MM.1S (cell line): ENCODE results near the gene CDC37.

ENCODE experiments used
- CTCF ChIP-seq: fragments of 300-600 bp; sonication (generic); IDR thresholded peaks from 2 replicates; pipeline ENCODE4 v1.5.1; 2016; ENCODE audit warnings: antibody characterized with exemption, low read length, mixed read lengths
- EZH2 ChIP-seq: fragments of 300-600 bp; sonication (generic); optimal IDR thresholded peaks from 2 replicates; pipeline ENCODE3; 2017; ENCODE audit warnings: low read depth, mild to moderate bottlenecking, antibody characterized with exemption, low read length, mixed read lengths

DNA sequence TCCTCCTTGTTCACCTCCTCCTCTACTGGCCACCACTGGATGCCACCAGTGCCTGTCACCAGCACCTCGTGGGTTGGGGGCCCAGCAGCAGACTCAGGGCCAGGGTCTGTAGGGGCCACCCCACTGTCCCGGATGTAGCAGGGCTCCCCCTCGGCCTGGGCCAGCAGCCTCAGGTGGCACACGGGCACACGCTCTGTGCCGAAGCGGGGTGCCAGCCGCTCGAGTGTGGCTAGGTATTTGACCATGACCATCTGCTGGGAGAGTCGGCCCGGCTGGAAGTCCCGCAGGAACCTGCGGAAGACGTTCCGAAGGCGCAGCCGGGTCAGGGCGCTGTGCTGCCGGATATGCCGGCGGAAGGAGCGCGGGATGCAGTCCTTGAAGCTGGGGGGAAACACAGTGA is 37.8 kb downstream of the CDC37 start:
- no peak for TF ChIP-seq EZH2
- TF ChIP-seq CTCF = no peak
